ENCODE measurements around the gene TTYH2.

DNA sequence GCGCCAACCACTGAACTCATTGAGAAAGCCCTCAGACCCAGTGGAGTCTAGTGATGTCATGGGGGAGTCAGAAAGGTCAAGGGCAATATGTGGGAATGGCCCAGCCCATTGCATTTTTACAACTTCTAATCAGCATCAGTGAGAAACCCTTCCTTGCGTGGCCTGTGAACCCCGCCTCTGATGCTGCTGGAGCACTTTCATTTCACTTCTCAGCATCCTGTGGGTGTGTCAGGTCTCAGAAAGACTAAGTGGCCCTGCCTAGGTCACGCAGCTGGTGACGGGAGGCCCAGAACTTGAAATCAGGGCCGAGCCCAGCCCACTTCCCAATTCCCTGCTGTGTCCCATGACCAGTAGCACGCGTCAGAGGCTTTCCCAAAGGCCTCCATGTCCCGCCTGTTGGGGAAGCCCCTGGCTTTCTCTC lies 66.7 kb downstream of the TTYH2 start:
- TF ChIP-seq, protein P1, sequence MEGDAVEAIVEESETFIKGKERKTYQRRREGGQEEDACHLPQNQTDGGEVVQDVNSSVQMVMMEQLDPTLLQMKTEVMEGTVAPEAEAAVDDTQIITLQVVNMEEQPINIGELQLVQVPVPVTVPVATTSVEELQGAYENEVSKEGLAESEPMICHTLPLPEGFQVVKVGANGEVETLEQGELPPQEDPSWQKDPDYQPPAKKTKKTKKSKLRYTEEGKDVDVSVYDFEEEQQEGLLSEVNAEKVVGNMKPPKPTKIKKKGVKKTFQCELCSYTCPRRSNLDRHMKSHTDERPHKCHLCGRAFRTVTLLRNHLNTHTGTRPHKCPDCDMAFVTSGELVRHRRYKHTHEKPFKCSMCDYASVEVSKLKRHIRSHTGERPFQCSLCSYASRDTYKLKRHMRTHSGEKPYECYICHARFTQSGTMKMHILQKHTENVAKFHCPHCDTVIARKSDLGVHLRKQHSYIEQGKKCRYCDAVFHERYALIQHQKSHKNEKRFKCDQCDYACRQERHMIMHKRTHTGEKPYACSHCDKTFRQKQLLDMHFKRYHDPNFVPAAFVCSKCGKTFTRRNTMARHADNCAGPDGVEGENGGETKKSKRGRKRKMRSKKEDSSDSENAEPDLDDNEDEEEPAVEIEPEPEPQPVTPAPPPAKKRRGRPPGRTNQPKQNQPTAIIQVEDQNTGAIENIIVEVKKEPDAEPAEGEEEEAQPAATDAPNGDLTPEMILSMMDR (IDR thresholded peaks at IDR 0.05) = no peak
- TF ChIP-seq EP300 (IDR thresholded peaks at IDR 0.05) = no peak
